Measurements from ENCODE around the gene TTBK2. TPM values are rescaled to one million over a fixed set of nuclear protein-coding genes. Genes with fewer than 3 reads are reported as not detected.

TTBK2 gene
- total RNA-seq, 2 donors from 2014 or later, result 15.1 to 20.0 TPM

DNA sequence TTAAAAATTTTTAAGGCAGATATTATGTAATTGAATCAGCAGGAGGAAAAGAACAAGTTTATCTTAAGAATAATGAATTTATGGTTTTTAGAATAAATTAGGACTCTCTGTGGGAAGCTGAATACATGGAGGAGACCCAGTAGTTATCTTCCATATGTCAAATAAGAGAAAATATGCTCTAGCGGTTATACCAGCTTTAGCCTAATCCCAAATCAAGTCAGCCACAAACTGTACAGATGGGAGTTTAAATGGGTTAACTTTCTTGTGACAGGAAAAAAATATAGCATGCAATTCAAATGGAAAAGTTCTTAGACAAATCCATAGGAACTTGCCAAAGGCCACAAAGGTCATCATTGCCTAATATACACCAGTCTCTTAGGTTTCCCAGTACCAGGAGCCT is 84.3 kb downstream of the TTBK2 start:
- no peak overlapping the region for H3K27ac Mint-ChIP-seq
- H3K4me1 Mint-ChIP-seq, result peaks cover 2% of the 10 kb centered on the region
- no peak overlapping the region for H3K4me3 Mint-ChIP-seq
- no peaks in the 10 kb centered on the region for H3K9me3 ChIP-seq (ENCODE audit: control insufficient read depth, low read length, poor library complexity, severe bottlenecking)
- DNase-seq (no peak), ATAC-seq (no peak)
- H3K36me3 Mint-ChIP-seq (ENCODE audit: low read depth), result no peaks in the 10 kb centered on the region
- H3K27me3 Mint-ChIP-seq, result no peaks in the 10 kb centered on the region

DNA sequence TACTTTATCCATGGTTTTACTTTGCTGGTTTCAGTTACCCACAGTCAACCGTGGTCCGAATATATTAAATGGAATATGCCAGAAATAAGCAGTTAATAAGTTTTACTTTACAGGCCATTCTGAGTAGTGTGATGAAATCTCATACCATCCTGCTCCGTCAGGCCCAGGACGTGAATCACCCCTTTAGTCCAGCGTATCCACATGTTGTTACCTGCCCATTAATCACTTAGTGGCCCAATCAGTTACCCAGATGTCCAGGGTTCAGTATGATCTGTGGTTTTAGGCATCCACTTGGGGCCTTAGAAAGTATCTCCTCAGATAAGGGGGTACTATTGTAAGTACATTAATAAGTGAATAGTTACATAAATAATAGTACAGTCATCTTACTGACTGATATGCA is 88.0 kb downstream of the TTBK2 start:
- Mint-ChIP-seq H3K27me3 (no peaks in the 10 kb centered on the region), H3K36me3 (ENCODE audit: low read depth) (no peaks in the 10 kb centered on the region), H3K4me1 (peaks cover 2% of the 10 kb centered on the region), H3K4me3 (no peak overlapping the region), H3K27ac (no peak overlapping the region)
- H3K9me3 ChIP-seq (ENCODE audit: control insufficient read depth, low read length, poor library complexity, severe bottlenecking), result no peaks in the 10 kb centered on the region
- ATAC-seq (no peak), DNase-seq (no peak)

DNA sequence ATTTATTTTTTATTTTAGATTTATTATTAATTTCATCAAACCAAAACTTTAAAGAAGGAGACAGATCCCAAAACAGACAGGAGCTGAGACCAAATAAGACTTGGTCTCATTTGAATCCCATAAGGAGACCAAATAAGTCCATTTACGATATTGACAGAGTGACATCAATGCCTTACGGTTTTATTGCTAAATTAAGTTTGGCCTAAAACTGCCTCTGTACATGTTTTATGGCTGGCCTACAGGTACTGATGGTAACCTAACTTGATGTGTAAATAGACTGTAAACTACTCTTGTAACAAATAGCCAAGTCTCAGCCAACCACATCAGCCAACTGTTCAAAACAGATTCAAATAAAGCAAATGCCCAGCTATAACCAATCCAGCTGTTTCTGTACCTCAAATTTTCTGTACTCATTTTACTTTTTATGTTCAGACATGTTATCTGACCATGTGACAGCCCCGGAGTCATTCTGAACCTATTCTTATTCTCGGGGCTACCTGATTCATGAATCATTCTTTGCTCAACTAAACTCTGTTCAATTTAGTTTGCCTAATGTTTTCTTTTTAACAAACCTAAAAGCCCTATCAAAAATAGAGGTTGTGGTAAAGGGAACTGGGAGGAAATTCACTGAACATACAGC is 94.2 kb downstream of the TTBK2 start:
- H3K4me3 Mint-ChIP-seq, result peak overlapping the region; percentile 7
- peaks cover 11% of the 10 kb centered on the region for H3K36me3 Mint-ChIP-seq (ENCODE audit: low read depth)
- no peaks in the 10 kb centered on the region for H3K27me3 Mint-ChIP-seq
- ATAC-seq (no peak), DNase-seq (no peak)
- no peak overlapping the region for H3K27ac Mint-ChIP-seq
- H3K4me1 Mint-ChIP-seq, result peaks cover 2% of the 10 kb centered on the region
- no peaks in the 10 kb centered on the region for H3K9me3 ChIP-seq (ENCODE audit: control insufficient read depth, low read length, poor library complexity, severe bottlenecking)

DNA sequence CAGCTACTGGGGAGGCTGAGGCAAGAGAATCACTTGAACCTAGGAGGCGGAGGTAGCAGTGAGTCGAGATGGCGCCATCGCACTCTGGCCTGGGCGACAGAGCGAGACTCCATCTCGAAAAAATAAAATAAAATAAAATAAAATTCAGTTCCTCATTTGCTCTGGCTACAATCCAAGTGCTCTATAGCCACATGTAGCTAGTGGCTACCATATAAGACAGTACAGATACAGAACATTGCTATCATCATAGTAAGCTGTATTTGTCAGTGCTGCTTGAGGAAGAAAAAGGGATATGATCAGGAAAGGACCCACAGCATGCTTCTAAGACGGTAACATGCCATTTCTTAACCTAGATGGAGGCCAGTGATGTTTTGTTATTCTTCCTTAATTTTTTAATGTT is 95.0 kb downstream of the TTBK2 start:
- Mint-ChIP-seq H3K36me3 (ENCODE audit: low read depth) (peaks cover 11% of the 10 kb centered on the region), H3K4me1 (peaks cover 2% of the 10 kb centered on the region), H3K27ac (peak overlapping the region; percentile 59), H3K4me3 (no peak overlapping the region), H3K27me3 (no peaks in the 10 kb centered on the region)
- DNase-seq, result no peak
- no peak for ATAC-seq
- H3K9me3 ChIP-seq (ENCODE audit: control insufficient read depth, low read length, poor library complexity, severe bottlenecking), result no peaks in the 10 kb centered on the region

- DNase-seq (no peak), ATAC-seq (no peak)
- H3K27ac Mint-ChIP-seq, result peak overlapping the region; percentile 60
- no peaks in the 10 kb centered on the region for H3K9me3 ChIP-seq (ENCODE audit: control insufficient read depth, low read length, poor library complexity, severe bottlenecking)
- peaks cover 2% of the 10 kb centered on the region for H3K4me1 Mint-ChIP-seq
- H3K36me3 Mint-ChIP-seq (ENCODE audit: low read depth), result peaks cover 8% of the 10 kb centered on the region
- H3K4me3 Mint-ChIP-seq, result no peak overlapping the region
- no peaks in the 10 kb centered on the region for H3K27me3 Mint-ChIP-seq
Observed at GRCh38 chr15:42820811-42821210, 99.8 kb downstream of the TTBK2 start.

DNA sequence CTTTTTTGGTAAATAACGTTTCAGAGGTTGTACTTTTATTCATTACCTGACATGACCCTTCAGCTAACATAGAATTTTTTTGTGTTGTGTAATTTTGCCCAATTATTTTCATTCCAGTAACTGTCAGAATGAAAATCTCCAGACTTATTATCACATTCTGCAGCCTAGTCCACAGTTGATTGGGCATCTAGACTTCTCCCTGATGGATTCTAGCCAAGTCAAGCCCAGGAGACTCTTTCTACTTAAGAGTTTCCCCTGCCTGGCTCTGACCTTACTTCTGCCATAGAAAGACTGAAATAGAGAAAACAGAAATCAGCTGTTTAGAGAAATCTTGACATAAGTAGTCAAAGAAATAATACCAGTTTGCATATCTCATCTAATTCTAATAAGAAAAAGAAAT is 100.8 kb downstream of the TTBK2 start:
- no peaks in the 10 kb centered on the region for H3K27me3 Mint-ChIP-seq
- no peak for DNase-seq
- H3K4me1 Mint-ChIP-seq, result peaks cover 2% of the 10 kb centered on the region
- H3K36me3 Mint-ChIP-seq (ENCODE audit: low read depth), result peaks cover 6% of the 10 kb centered on the region
- no peak overlapping the region for H3K4me3 Mint-ChIP-seq
- H3K9me3 ChIP-seq (ENCODE audit: control insufficient read depth, low read length, poor library complexity, severe bottlenecking), result no peaks in the 10 kb centered on the region
- no peak overlapping the region for H3K27ac Mint-ChIP-seq
- ATAC-seq, result no peak

DNA sequence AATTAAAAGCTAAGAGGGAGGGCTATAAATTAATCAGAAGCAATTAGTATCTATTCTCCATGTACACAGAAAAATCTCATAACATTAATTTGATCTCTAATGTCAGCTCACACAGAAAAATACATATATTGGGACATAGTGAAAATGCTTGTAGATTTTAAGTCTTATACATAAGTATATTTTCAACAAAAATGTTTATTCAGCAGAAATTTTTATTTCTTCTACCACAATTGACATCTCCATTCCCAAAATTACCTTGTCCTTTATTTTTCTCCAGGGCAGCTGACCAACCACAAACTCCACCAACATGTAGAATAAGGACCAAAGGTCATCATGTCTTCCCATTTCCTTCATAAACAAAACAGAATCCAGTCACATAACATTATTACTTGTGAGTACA is 109.1 kb downstream of the TTBK2 start:
- no peak for DNase-seq
- Mint-ChIP-seq H3K27me3 (no peaks in the 10 kb centered on the region), H3K4me3 (no peak overlapping the region), H3K36me3 (ENCODE audit: low read depth) (peaks cover 13% of the 10 kb centered on the region), H3K4me1 (peaks cover 2% of the 10 kb centered on the region), H3K27ac (no peak overlapping the region)
- H3K9me3 ChIP-seq (ENCODE audit: control insufficient read depth, low read length, poor library complexity, severe bottlenecking), result no peaks in the 10 kb centered on the region
- ATAC-seq, result no peak

DNA sequence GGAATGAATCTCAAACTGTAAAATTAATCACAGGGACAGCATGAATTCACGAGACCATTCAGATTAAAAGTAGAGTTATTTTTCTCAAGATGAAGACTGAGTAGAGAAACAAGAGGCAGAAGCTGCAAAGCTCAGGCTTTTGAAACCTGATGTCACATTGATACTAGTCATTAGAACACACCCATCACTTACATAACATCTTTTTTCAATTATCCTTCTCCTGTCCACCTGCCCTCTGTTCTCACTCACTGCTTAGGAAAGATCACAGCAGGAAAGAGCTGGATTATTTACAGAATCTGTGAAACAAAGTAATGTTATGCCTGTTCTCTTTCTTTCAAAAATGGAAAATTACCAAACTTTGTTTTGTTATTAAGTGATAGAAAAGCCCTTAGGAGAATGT is 111.7 kb downstream of the TTBK2 start:
- Mint-ChIP-seq H3K4me1 (peaks cover 2% of the 10 kb centered on the region), H3K4me3 (no peak overlapping the region), H3K36me3 (ENCODE audit: low read depth) (peaks cover 17% of the 10 kb centered on the region), H3K27me3 (no peaks in the 10 kb centered on the region), H3K27ac (no peak overlapping the region)
- no peak for ATAC-seq
- no peak for DNase-seq
- H3K9me3 ChIP-seq (ENCODE audit: control insufficient read depth, low read length, poor library complexity, severe bottlenecking), result no peaks in the 10 kb centered on the region

DNA sequence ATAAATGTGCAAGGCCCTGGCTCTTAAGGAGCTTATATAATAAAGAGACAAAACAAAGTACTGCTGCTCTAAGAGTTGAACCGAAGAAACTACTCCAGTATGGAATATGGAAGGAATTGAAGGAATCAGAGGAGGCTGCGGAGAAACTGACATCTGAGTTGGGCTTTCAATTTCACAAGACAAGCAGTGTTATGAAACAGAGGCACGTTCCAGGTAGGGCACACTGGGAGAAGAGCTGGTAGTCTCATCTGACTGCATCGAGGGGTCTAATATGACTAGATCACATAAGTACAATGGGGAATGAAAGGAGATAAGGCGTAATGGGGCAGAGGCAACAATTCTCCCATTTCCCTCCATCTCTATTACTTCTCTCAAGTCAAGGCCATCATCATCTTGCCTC is 115.3 kb downstream of the TTBK2 start:
- no peaks in the 10 kb centered on the region for H3K4me1 Mint-ChIP-seq
- H3K27me3 Mint-ChIP-seq, result no peaks in the 10 kb centered on the region
- no peaks in the 10 kb centered on the region for H3K9me3 ChIP-seq (ENCODE audit: control insufficient read depth, low read length, poor library complexity, severe bottlenecking)
- DNase-seq (no peak), ATAC-seq (no peak)
- no peak overlapping the region for H3K4me3 Mint-ChIP-seq
- peaks cover 15% of the 10 kb centered on the region for H3K36me3 Mint-ChIP-seq (ENCODE audit: low read depth)
- H3K27ac Mint-ChIP-seq, result no peak overlapping the region

DNA sequence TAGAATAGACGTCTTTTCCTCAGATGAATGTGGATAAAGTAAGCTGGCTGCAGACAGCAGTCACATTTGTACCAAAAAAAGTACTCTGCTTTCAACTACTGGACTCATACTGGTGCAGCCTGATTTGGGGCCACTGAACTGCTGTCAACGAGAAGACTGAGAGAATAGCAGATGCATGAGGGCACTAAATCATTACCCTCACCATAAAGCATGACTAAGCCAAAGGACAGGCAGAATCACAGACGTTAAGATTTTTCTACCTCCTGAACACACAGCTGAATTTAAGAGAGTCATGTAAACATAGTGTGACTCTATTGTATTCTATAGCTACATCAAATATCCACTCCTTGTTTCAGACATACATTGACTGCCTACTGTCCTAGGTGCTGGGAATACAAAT is 115.8 kb downstream of the TTBK2 start:
- H3K4me3 Mint-ChIP-seq, result no peak overlapping the region
- no peaks in the 10 kb centered on the region for H3K9me3 ChIP-seq (ENCODE audit: control insufficient read depth, low read length, poor library complexity, severe bottlenecking)
- H3K27me3 Mint-ChIP-seq, result no peaks in the 10 kb centered on the region
- no peak for ATAC-seq
- no peak for DNase-seq
- H3K36me3 Mint-ChIP-seq (ENCODE audit: low read depth), result peaks cover 13% of the 10 kb centered on the region
- no peaks in the 10 kb centered on the region for H3K4me1 Mint-ChIP-seq
- no peak overlapping the region for H3K27ac Mint-ChIP-seq

GRCh38 chr15:42803436-42803835 is 117.1 kb downstream of the TTBK2 start:
- DNase-seq, result no peak
- no peak for ATAC-seq
- peaks cover 2% of the 10 kb centered on the region for H3K4me1 Mint-ChIP-seq
- no peaks in the 10 kb centered on the region for H3K27me3 Mint-ChIP-seq
- H3K36me3 Mint-ChIP-seq (ENCODE audit: low read depth), result peaks cover 16% of the 10 kb centered on the region
- no peaks in the 10 kb centered on the region for H3K9me3 ChIP-seq (ENCODE audit: control insufficient read depth, low read length, poor library complexity, severe bottlenecking)
- H3K27ac Mint-ChIP-seq, result no peak overlapping the region
- H3K4me3 Mint-ChIP-seq, result no peak overlapping the region

DNA sequence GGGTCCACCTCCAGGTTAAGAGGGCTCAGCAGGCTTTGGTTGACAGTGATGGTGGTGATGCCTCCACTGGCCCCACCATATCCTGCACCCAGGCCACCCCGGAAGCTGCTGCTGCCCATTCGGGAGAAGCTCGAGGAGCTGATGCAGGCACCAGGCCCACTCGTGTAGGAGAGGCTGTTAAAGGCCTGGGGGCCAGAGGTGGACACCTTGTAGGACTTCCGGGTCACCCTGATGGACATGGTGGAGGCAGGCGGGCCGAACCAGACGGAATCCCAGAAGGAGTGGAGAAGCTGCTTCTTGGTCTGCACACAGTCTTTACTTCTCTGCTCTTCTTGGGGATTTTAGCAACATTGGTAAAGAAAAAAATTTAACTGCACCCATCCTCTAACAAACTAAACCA is 118.4 kb downstream of the TTBK2 start:
- Mint-ChIP-seq H3K36me3 (ENCODE audit: low read depth) (peaks cover 16% of the 10 kb centered on the region), H3K4me1 (peaks cover 4% of the 10 kb centered on the region), H3K27me3 (no peaks in the 10 kb centered on the region), H3K4me3 (no peak overlapping the region), H3K27ac (no peak overlapping the region)
- no peaks in the 10 kb centered on the region for H3K9me3 ChIP-seq (ENCODE audit: control insufficient read depth, low read length, poor library complexity, severe bottlenecking)
- ATAC-seq (no peak), DNase-seq (no peak)

DNA sequence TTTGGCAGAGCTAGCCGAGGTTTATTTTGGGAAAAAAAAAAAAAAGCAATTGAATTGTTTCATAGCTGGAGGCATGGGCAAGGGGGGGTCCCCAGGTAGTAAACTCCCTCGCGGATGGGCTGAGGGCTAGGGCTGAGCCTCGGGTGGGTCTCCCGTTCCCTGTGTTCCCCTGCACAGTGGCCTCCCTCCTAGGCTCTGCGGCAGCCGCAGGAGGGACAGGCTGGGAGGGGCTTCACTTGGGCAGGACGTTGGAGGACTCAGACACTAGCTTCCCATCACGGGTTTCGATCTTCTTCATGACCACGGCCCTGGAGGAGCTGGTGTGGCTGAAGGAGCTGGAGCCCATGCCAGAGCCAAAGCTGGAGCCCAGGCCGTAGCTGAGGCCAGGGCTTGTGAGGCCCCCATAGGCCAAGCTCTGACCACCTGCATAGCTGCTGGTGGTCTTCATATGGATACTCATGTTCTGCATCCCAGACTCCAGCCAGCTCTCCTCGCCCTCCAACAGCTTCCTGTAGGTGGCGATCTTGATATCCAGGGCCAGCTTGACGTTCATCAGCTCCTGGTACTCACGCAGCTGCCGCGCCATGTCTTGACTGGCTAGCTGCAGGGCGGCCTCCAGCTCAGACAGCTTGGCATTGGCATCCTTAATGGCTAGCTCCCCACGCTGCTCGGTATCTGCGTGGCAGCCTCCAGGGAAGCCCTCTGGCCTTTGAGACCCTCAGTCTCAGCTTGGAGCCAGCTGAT is 119.7 kb downstream of the TTBK2 start:
- peaks cover 11% of the 10 kb centered on the region for H3K4me1 Mint-ChIP-seq
- no peaks in the 10 kb centered on the region for H3K27me3 Mint-ChIP-seq
- DNase-seq, result no peak
- H3K4me3 Mint-ChIP-seq, result no peak overlapping the region
- no peaks in the 10 kb centered on the region for H3K9me3 ChIP-seq (ENCODE audit: control insufficient read depth, low read length, poor library complexity, severe bottlenecking)
- H3K36me3 Mint-ChIP-seq (ENCODE audit: low read depth), result peaks cover 13% of the 10 kb centered on the region
- H3K27ac Mint-ChIP-seq, result no peak overlapping the region
- no peak for ATAC-seq

DNA sequence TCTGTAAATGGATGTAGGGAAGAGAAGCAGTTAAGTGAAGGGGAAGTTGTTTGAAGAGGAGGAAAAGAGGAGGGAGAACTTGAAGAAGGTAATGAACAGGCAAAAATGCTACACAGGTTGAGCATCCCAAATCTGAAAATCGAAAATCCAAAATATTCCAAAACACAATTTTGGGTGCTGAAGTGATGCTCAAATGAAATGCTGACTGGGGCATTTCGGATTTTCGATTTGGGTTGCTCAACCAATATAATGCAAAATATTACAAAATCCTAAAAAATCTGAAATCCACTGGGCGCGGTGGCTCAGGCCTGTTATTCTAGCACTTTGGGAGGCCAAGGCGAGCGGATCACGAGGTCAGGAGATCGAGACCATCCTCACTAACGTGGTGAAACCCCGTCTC is 121.8 kb downstream of the TTBK2 start:
- H3K27ac Mint-ChIP-seq, result no peak overlapping the region
- no peaks in the 10 kb centered on the region for H3K27me3 Mint-ChIP-seq
- H3K36me3 Mint-ChIP-seq (ENCODE audit: low read depth), result peaks cover 11% of the 10 kb centered on the region
- DNase-seq, result no peak
- H3K4me1 Mint-ChIP-seq, result peaks cover 13% of the 10 kb centered on the region
- no peaks in the 10 kb centered on the region for H3K9me3 ChIP-seq (ENCODE audit: control insufficient read depth, low read length, poor library complexity, severe bottlenecking)
- no peak for ATAC-seq
- no peak overlapping the region for H3K4me3 Mint-ChIP-seq

Data from T-helper 17 cell (primary cell).